GM21515 (cell line): Measurements from ENCODE around the gene TIMP3.

Experiments
- ATAC-seq: cut with Tn5 transposase; IDR thresholded peaks from one replicate; pipeline ENCODE4 v1.9.1; 2021; ENCODE audit not compliant: unreplicated experiment

Gene TIMP3

DNA sequence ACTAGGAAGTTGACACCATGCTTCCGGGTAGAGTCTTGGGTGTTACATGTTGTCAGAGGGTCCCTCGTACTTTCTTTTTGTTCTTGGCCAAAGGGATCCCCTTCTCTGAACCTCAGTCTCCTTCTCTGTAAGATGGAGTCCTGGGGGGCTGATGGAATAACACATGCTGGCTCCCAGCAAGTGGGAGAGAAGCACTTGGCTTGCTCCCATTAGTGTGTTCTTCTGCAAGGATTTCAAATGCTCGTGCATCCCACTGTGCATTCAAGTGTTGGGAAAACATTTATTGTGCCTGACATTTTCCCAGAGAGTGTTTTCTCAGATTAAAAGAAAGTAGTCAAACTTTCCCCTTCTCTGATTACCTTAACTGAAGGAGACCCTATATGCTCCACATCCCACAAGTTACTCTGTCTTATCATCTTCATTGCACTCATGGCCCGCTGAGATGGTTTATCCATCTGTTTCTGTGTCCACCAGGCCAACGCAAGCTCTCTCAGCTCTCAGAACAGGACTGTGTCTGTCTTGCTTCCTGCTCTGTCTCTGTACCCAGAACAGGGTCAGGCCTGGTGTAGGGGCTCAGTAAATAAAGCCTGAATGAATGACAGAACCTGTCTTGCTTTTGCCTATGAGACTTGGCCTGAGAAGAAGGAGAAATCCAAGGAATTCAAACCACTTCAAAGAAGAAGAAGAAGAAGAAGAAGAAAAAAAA, 16.0 kb upstream of the TIMP3 start:
- ATAC-seq: no peak

DNA sequence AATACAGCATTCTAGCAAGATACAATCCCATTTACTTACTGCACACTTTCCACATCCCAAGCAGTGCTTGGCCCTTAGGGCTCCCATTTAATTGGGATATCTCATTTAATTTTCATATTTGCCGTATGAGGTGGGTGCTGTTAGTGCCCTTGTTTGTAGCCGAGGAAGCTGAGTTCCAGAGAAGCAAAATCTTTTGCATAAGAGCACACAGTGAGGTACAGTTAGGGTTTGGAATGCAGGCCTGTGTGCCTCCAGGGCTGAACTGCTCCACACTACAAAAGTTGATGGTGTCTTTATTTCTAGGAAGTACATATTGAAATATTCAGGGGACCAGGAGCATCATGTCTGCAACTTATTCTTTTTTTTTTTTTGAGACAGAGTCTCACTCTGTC, 15.5 kb upstream of the TIMP3 start:
- no peak for ATAC-seq

DNA sequence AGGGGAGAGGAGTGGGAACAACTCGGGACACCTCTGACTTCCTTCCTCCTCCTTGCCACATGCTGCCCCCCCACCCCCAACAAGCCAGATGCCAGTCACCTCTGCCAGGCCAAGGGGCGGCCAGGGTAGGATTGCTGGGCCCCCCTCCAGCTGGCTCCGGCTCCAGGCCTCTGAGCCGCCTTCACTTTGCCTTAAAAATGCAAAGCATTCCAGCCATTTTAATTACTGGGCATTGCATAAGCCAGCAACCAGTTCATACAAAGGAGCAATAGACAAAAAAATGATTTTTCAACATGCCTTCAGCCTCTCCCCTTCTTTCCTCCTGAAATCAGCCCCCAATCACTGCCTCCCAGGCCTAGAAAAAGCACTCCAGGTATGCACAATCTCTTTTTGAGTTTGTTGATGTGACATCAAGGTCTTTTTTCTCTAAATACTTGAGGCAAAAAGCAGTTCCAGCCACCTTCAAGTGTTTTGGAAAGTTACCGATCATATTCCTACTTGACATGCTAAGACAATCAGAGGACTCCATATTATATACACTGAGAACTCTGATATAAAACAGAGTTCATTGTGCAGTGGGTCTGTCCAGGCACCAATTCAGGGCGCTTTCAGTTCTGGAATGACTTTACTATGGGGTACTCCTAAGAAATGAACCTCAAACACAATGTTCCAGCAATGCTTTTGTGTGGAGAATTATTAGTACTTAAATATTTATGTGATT, 12.4 kb upstream of the TIMP3 start:
- ATAC-seq: no peak

DNA sequence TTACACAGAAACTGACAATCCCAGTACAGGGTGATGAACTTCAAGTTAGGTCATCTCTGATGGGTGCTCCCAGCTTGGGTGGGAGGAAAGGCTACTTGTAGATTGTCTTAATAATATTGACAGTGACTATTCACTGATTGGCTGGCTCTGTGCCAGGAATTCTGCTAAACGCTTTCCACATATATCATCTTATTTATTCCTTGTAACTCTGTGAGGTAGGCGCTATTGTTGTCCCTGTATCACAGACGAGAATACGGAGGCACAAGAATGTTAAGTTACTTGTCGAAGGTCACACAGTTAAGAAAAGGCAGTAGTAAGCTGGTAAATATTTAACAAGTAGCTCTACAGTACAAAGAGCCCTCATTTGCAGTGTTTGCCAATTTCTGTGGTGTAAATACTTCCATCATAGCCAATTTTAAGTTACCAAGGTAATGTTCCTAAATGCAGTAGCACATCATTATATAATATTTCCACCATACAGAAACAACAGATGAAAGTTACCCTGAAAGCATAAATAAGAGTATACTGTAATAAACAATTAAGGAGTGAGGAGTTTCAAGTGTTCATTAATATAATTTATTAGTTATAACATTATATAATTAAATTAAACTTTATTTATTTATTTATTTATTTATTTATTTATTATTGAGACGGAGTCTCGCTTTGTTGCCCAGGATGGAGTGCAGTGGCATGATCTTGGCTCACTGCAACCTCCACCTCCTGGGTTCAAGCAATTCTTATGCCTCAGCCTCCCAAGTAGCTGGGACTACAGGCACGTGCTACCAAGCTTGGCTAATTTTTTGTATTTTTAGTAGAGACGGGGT, 11.5 kb upstream of the TIMP3 start:
- ATAC-seq: no peak

DNA sequence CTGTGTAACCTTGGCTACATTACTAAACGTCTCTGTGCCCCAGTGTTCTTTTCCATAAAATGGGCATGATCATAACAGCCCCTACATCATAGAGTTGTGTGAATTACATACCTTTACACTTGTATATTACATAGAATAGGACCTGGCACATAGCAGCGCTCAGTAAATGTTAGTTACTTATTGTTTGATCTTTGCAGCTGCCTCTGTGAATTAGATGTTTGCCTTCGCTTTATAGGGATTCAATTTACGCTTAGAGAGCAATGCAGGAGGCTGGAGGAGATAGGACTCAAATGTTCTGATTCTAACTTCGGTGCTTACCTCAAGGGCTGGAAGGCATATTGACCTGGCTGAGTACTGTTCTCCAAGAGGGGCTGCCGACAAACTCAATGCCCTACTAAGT, 10.4 kb upstream of the TIMP3 start:
- no peak for ATAC-seq

DNA sequence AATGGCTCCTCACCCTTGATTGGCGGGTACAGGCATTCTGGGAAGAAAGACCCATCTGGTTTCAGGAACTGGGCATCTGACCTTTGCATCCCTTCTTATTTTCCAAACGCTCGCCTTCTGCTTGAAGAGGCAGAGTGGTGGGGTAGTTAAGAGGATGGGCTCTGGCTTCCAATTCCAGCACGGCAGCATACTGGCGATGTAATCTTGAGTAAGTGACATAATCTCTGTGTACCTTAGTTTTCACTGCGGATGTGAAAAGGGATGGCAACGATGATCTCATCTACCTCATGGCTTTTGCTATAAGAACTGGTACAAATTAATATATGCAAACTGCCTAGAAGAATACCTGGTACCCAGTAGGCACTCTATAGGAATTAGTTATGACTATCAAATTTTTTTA, 10.0 kb upstream of the TIMP3 start:
- no peak for ATAC-seq

DNA sequence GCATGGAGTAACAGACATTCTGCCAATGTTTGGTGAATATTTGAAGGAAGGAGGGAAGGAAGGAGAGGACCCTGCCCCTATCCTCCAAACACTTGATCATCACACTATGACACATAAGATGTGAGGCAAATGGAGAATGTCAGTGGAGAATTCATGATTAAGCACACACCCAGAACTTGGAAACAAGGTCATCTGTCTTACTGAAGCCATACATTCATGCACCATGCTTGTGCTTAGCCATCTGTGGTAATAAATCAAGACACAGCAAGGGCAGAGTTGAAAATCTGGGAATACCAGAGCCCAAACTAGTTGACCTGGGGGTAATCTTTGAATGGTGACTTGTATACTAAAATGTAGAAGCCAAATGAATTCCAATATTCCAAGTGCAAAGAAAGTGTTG, 7.9 kb upstream of the TIMP3 start:
- ATAC-seq: no peak

DNA sequence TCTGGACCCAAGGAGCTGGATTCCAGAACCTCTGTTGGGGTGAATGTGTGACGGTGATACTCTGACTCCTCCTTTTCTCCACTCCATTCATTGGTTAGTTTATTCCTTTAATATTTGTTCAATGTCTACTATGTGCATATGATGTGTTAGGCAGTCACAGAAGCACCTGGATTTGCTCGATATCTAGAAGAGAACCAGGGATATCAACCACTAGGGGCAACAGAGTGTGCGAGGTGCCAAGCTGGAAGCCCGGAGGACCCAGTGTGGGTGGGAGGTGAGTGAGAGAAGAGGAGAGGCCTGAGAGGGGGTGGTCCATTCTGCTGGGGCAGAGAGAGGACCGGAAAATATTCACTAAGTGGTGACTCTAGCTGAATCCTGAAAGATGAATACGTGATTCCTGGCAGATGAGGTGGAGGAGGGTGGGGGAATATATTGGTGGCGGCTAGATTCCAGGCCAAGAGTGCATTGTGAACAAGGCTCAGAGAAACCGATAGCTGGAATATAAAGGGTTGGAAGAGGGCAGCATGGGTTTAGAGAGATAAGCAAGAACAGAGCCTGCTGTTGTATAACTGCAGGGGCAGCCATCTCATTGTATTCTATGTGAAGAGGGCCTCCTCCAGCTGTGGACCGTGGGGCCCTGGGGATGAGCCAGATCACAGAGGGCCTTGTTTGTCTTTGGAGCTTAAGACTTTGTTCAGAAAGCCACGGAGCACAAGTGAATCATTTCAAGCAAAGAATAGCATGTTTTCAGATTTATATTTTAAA, 6.9 kb upstream of the TIMP3 start:
- ATAC-seq: no peak

DNA sequence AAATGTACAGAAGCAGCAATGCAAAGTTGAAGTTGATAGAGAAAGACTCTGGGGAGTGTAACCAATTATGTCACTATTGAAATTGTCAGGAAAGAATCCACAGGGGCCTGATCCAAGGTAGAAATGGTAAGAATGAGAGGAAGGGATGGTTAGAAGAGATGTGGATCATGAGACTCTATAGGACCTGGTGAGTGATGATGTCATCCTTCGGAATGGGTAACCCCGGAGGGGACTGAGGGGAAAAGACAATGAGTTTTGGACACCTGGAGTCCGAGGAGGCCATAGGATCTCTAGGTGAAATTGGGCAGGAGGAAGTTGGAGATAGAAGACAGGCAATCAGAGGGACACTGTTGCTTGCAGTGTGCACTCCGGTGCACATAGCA, 6.3 kb upstream of the TIMP3 start:
- ATAC-seq: no peak

DNA sequence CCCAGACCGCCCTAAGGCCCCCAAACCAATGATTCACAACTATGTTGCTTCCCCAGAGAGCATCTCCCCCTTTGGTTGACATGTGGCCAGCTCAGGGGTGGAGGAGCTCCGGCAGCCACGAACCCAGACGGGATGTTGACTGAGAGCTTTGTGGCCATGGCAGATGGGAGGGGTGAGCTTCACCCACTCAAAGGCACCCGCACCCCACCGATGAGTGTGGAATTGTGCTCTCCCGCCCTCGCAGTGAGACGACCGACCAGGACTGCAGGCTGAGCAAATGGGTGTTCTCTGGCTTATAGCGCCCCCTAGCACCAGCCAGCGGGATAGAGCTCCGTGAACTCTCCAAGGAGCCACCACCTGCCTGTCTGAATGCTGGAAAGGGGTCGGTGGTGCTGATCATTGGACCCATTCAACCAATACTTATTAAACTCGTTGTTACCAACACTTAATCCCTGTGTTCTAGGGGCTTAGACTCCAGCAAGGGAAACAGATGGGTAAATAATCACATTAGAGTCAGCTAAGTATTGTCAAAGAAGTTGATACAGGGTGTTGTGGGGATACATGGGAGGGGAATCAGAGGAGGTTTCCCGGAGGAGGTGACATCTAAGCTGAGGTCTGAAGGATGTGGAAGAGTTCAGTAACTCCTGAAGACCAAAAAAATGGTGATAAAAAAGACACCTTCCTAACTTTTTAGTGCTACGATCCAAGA, 4.5 kb upstream of the TIMP3 start:
- no peak for ATAC-seq

DNA sequence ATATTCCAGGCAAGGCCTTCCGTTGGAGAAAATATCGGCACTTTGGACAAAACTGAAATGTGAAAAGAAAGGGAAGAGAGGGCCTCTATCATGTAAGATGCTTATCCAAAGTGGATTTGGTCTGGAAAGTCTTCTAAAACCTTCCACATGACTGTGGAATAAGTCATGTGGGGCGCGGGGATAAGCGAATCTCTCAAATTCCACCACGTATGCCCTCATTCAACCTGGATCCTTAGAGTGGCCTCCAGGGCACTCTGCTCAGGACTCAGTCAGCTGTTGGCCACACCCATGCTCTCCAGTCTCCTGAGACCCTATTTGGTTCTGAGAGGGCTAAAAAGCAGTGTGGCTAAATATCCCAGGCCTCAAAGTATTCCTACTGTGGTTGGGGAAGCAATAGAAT, 2.0 kb upstream of the TIMP3 start:
- ATAC-seq: no peak

DNA sequence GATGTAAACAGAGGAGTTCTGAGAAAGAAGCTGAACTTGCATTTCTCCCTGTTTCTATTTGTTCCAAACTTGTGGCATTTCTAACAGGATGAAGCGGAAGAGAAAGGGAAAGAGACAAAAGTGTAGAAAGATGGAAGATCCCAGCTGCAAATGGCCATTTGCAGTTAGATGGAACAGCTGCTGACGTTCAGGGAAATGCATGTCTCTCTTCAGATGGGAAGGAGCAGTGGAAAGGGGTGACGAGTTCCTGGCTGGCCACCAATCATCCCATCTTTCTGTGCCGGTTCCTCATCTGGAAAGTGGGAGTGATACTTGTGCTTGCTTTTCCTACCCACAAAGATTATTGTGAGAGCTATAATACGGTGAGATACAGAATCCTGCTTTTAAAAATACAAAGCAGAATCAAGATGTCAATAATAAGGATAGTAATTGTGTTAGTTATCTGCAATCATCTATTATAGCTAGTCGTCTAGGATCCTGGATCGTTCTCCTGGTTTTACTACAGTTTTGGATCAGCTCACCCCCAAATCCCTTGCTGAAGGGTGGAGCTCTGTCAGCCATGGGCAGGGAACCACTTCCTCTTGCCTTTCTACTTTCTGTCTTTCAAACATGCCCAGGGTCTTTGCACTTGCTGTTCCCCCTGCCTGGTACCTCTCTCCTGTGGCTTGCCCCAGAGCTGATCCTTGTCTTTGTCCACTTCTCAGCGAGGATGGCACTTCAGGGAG, 1.2 kb upstream of the TIMP3 start:
- no peak for ATAC-seq

DNA sequence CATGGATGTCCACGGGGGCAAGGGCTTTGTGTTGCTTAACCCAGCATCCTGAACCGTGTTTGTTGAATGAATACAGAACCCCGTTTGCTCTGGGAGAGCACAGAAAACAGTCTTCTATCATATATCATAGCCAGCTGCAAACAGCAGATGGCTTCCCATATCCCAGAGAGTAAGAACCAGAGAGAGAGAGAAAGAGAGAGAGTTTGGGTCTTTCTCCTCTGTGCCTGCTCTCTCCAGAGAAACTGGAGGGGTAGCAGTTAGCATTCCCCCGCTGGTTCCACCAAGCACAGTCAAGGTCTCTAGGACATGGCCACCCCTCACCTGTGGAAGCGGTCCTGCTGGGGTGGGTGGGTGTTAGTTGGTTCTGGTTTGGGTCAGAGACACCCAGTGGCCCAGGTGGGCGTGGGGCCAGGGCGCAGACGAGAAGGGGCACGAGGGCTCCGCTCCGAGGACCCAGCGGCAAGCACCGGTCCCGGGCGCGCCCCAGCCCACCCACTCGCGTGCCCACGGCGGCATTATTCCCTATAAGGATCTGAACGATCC, 440 bp upstream of the TIMP3 start:
- ATAC-seq: no peak

DNA sequence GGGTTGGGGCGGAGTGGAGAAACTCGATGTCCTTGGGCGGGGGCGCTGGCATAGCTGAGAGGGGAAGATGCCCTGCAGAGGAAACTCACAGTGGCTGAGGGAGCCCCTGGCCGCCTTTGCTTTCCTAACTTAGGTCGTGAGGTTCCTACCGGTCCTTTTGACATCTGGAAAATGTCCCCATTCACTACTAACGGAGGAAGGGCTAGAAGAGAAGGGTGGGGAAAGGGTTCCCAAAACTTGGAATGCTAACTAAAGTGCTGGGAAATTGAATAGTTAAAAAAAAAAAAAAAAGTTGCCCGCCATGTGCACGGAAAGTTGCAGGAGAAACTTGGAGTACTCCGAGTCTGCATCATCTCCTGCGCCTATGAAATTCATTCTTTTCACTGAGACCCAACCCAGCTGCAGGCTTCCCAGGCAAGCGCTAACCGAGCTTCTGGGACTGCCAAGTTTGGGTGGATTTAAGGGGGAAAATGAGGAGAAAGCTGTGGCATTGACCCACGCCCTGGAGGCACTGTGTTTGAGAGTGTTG, 796 bp downstream of the TIMP3 start:
- ATAC-seq: no peak

DNA sequence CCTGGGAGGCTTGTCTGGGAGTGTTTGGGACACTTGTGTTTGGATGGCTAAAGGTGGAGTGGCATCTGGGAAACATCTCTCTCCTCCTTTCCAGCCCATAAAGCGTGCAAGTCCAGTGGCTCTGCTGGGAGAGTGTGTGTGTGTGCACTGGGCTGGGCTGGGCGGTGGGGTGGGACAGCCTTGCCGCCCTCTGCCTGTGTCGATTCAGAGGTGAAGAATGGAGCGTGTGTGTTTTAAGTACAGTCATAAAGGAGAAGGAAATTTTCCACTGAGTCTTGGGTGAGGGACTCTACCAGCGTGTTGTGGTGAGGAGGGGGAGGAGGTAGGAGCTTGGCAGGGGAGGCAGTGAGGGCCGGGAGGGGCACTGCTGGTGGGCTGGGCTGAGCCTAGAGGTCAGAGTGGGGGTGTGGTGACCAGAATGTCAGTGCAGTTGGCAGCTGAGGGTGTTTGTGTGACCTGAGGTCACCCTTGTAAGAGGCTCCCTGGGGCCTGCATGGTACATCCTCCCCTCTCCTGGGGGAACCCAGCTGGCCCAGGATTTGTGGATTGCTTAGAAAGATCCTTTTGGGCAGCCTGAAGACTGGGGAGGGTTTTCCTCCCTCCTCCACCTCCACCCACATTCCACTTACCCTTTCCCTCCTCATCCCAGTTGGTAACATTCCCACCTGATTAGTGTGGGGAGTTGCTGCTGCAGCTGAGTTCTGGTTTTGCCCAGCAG, 1.7 kb downstream of the TIMP3 start:
- no peak for ATAC-seq

DNA sequence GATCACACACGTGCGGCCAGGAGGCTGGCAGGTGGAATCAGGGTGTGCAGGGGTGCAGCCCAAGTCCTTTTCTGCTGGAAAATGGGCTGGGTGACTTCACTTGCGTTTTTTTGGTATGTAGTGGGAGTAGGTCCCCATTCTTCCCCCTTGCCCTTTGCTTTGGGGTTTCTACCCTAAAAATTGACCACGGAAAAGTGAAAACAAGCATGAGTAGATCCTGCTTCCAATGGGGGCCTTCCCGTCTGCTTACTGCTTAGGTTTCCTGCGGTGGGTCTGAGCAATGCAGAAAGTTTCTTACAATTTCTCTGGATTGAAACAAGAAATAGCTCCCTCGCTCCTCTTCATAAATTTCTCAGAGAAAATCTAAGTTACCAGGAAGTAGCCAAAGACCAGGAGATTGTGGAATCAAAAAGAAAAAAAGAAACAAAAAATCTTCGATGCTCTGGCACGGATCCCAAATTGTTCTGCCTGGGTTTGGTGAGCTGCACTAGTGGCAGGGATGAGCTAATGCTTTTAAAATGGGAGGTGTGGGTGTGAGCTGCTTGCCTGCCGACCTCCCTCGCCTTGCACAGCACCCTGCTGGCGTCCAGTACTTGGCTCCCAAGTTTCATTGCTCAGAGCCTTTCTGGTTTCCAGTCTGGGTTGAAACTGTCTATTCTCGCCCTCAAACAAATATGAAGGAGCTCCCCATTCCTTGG, 2.4 kb downstream of the TIMP3 start:
- ATAC-seq: no peak

DNA sequence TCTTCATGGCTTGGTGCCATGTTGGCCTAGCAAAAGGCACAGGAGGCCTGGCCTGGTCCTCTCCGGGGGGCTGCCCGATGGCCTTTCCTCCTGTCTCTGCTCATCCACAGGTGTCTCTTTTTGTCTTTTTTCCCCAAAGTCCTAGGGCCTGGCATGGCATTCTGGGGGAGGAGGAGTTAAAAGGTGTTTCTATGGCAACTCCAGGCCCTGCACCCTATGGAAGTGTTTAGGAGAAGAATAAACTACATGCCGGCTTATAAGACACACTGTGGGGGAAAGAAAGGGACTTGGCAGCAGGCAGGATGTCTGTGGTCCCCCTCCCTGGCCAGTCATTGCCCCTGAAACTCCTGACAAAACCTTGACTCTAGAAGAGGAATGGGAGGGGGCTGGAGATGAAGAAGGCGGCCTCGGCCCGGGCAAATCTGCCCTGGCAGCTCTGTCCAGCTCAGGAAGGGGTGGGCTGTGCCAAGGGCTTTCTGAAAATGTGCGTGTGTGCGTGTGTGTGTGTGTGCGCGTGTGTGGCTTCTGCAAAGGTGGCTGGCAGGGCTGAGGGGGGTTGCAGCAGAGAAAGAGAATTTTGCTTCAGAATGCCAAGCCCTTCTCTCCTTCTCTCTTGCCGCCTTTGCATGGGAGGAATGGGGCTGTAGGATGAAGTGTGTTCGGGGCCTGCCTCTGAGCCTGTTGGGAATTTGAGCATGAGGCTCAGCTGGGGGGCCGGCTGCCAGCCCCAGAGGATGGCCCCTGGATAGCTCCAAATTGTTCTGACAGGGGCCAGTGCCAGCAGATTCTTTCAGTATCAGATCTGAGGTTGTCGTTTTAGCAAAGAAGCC, 3.2 kb downstream of the TIMP3 start:
- no peak for ATAC-seq
